ENCODE data around the gene PRELP.

PRELP gene

GRCh38 chr1:203524152-203524551 lies 48.5 kb downstream of the PRELP start:
- ATAC-seq (ENCODE audit: low read depth) (no peak), DNase-seq (ENCODE audit: low spot score) (no peak)
- Histone ChIP-seq H3K9me3 (ENCODE audit: severe bottlenecking) (no peaks in the 10 kb centered on the region), H3K27ac (ENCODE audit: poor library complexity, severe bottlenecking) (no peak overlapping the region), H3K27me3 (ENCODE audit: insufficient read depth, poor library complexity, severe bottlenecking) (no peaks in the 10 kb centered on the region), H3K36me3 (ENCODE audit: low read depth) (no peaks in the 10 kb centered on the region), H3K4me1 (ENCODE audit: insufficient read depth, poor library complexity, severe bottlenecking) (peaks cover 7% of the 10 kb centered on the region), H3K4me3 (ENCODE audit: severe bottlenecking) (no peak overlapping the region)
- no peak for TF ChIP-seq CTCF (IDR thresholded peaks at IDR 0.05; ENCODE audit: poor library complexity, severe bottlenecking)

- H3K27ac ChIP-seq (ENCODE audit: poor library complexity, severe bottlenecking), result no peak overlapping the region
- no peak for TF ChIP-seq CTCF (IDR thresholded peaks at IDR 0.05; ENCODE audit: poor library complexity, severe bottlenecking)
- ATAC-seq (ENCODE audit: low read depth) (no peak), DNase-seq (ENCODE audit: low spot score) (no peak)
- H3K27me3 ChIP-seq (ENCODE audit: insufficient read depth, poor library complexity, severe bottlenecking), result no peaks in the 10 kb centered on the region
- H3K4me3 ChIP-seq (ENCODE audit: severe bottlenecking), result no peak overlapping the region
- H3K4me1 ChIP-seq (ENCODE audit: insufficient read depth, poor library complexity, severe bottlenecking), result peaks cover 7% of the 10 kb centered on the region
- no peaks in the 10 kb centered on the region for H3K36me3 ChIP-seq (ENCODE audit: low read depth)
- no peaks in the 10 kb centered on the region for H3K9me3 ChIP-seq (ENCODE audit: severe bottlenecking)
Measured at GRCh38 chr1:203524824-203525223, 49.2 kb downstream of the PRELP start.

- DNase-seq (ENCODE audit: low spot score) (no peak), ATAC-seq (ENCODE audit: low read depth) (no peak)
- H3K4me3 ChIP-seq (ENCODE audit: severe bottlenecking), result no peak overlapping the region
- H3K27me3 ChIP-seq (ENCODE audit: insufficient read depth, poor library complexity, severe bottlenecking), result no peaks in the 10 kb centered on the region
- no peaks in the 10 kb centered on the region for H3K36me3 ChIP-seq (ENCODE audit: low read depth)
- no peak for TF ChIP-seq CTCF (IDR thresholded peaks at IDR 0.05; ENCODE audit: poor library complexity, severe bottlenecking)
- no peaks in the 10 kb centered on the region for H3K9me3 ChIP-seq (ENCODE audit: severe bottlenecking)
- H3K4me1 ChIP-seq (ENCODE audit: insufficient read depth, poor library complexity, severe bottlenecking), result peaks cover 7% of the 10 kb centered on the region
- H3K27ac ChIP-seq (ENCODE audit: poor library complexity, severe bottlenecking), result no peak overlapping the region
Measured at GRCh38 chr1:203525685-203526084, 50.1 kb downstream of the PRELP start.

GRCh38 chr1:203526130-203526529 lies 50.5 kb downstream of the PRELP start:
- no peak for TF ChIP-seq CTCF (IDR thresholded peaks at IDR 0.05; ENCODE audit: poor library complexity, severe bottlenecking)
- ATAC-seq (ENCODE audit: low read depth) (no peak), DNase-seq (ENCODE audit: low spot score) (no peak)
- H3K27me3 ChIP-seq (ENCODE audit: insufficient read depth, poor library complexity, severe bottlenecking), result no peaks in the 10 kb centered on the region
- H3K27ac ChIP-seq (ENCODE audit: poor library complexity, severe bottlenecking), result no peak overlapping the region
- H3K36me3 ChIP-seq (ENCODE audit: low read depth), result no peaks in the 10 kb centered on the region
- H3K9me3 ChIP-seq (ENCODE audit: severe bottlenecking), result no peaks in the 10 kb centered on the region
- no peak overlapping the region for H3K4me3 ChIP-seq (ENCODE audit: severe bottlenecking)
- peaks cover 7% of the 10 kb centered on the region for H3K4me1 ChIP-seq (ENCODE audit: insufficient read depth, poor library complexity, severe bottlenecking)

- Histone ChIP-seq H3K27ac (ENCODE audit: poor library complexity, severe bottlenecking) (no peak overlapping the region), H3K9me3 (ENCODE audit: severe bottlenecking) (no peaks in the 10 kb centered on the region), H3K27me3 (ENCODE audit: insufficient read depth, poor library complexity, severe bottlenecking) (no peaks in the 10 kb centered on the region), H3K36me3 (ENCODE audit: low read depth) (no peaks in the 10 kb centered on the region), H3K4me1 (ENCODE audit: insufficient read depth, poor library complexity, severe bottlenecking) (peaks cover 7% of the 10 kb centered on the region), H3K4me3 (ENCODE audit: severe bottlenecking) (no peak overlapping the region)
- DNase-seq (ENCODE audit: low spot score), result no peak
- TF ChIP-seq CTCF (IDR thresholded peaks at IDR 0.05; ENCODE audit: poor library complexity, severe bottlenecking), result no peak
- ATAC-seq (ENCODE audit: low read depth), result peak; percentile 86
Measured at GRCh38 chr1:203526572-203526971, 51.0 kb downstream of the PRELP start.

Measured in RWPE2 (cell line).